Vagina (tissue), 2 donors: ENCODE measurements around the gene AP2A1. TPM values are rescaled to one million over a fixed set of nuclear protein-coding genes. Genes with fewer than 3 reads are reported as not detected.

ENCODE experiments used
- DNase-seq, 2 donors: peaks; one replicate each; pipeline ENCODE4 v3.0.0-alpha.2; 2017; ENCODE audit errors: extremely low spot score in 2 of 2
- H3K27ac ChIP-seq: fragments of 200-600 bp; sonication (generic); one replicate; pipeline ENCODE4 v1.5.1; 2019
- H3K27me3 ChIP-seq: fragments of 200-600 bp; sonication (generic); one replicate; pipeline ENCODE4 v1.5.1; 2019
- H3K36me3 ChIP-seq, 2 donors: fragments of 200-600 bp; sonication (generic); one replicate each; pipeline ENCODE4 v1.5.1; 2017 to 2019
- H3K4me1 ChIP-seq: fragments of 200-600 bp; sonication (generic); one replicate; pipeline ENCODE4 v1.5.1; 2019
- H3K4me3 ChIP-seq, 2 donors: fragments of 200-600 bp; sonication (generic); 1 replicate in 1 of 2; 2 replicates in 1 of 2; pipeline ENCODE4 v1.5.1; 2016 to 2019
- H3K9me3 ChIP-seq: fragments of 200-600 bp; sonication (generic); one replicate; pipeline ENCODE4 v1.5.1; 2019
- POLR2A ChIP-seq, 2 donors: fragments of 450-650 bp; IDR thresholded peaks; one replicate each; pipeline ENCODE4 v1.6.1; 2017; ENCODE audit warnings: antibody characterized with exemption in 2 of 2, mild to moderate bottlenecking in 2 of 2, moderate library complexity in 2 of 2
- POLR2AphosphoS5 ChIP-seq, 2 donors: sonication (generic); formaldehyde crosslinking; IDR thresholded peaks; one replicate each; pipeline ENCODE4 v1.9.0; 2017; ENCODE audit warnings: antibody characterized with exemption in 2 of 2, mild to moderate bottlenecking in 2 of 2, low read depth in 1 of 2; ENCODE audit not compliant: insufficient read depth in 1 of 2
- intact Hi-C: fragments of 100-400 bp; cut with DNase I; formaldehyde crosslinking; loops from one replicate; pipeline ENCODE4 v1.15.1; 2023
- total RNA-seq: library from RNA; depleted of rRNA; stranded (reverse); fragments of >200 nt; gene quantifications from one replicate; pipeline ENCODE4 v1.2.3, GENCODE V29; 2016
- TF ChIP-seq, protein P1 (sequence below), 3 experiments: fragments of 450-650 bp in 2 of 3; fragments of 200-600 bp in 1 of 3; sonication (generic) in 1 of 3; IDR thresholded peaks; one replicate each; pipeline ENCODE4 v1.5.1; 2017 to 2019; ENCODE audit warnings: antibody characterized with exemption in 3 of 3, mild to moderate bottlenecking in 2 of 3, moderate library complexity in 2 of 3

AP2A1 gene
- total RNA-seq, 1 donor from 2014 or later, result 80.8 TPM

- intact Hi-C loops, result no loop called here
- TF ChIP-seq POLR2AphosphoS5 (IDR thresholded peaks at IDR 0.05; ENCODE audit: insufficient read depth in 1 of 2, low read depth in 1 of 2) (no peak), POLR2A (IDR thresholded peaks at IDR 0.05) (no peak)
- TF ChIP-seq, protein P1, sequence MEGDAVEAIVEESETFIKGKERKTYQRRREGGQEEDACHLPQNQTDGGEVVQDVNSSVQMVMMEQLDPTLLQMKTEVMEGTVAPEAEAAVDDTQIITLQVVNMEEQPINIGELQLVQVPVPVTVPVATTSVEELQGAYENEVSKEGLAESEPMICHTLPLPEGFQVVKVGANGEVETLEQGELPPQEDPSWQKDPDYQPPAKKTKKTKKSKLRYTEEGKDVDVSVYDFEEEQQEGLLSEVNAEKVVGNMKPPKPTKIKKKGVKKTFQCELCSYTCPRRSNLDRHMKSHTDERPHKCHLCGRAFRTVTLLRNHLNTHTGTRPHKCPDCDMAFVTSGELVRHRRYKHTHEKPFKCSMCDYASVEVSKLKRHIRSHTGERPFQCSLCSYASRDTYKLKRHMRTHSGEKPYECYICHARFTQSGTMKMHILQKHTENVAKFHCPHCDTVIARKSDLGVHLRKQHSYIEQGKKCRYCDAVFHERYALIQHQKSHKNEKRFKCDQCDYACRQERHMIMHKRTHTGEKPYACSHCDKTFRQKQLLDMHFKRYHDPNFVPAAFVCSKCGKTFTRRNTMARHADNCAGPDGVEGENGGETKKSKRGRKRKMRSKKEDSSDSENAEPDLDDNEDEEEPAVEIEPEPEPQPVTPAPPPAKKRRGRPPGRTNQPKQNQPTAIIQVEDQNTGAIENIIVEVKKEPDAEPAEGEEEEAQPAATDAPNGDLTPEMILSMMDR (IDR thresholded peaks at IDR 0.05), result no peak
- Histone ChIP-seq H3K27ac (no peak overlapping the region), H3K9me3 (no peaks in the 10 kb centered on the region), H3K4me1 (peaks cover 14% of the 10 kb centered on the region), H3K36me3 (peaks cover 4 to 83% of the 10 kb centered on the region in 2 donors), H3K4me3 (no peak overlapping the region), H3K27me3 (no peaks in the 10 kb centered on the region)
- no peak for DNase-seq
Observed at GRCh38 chr19:49799271-49799797, 32.5 kb downstream of the AP2A1 start.

DNA sequence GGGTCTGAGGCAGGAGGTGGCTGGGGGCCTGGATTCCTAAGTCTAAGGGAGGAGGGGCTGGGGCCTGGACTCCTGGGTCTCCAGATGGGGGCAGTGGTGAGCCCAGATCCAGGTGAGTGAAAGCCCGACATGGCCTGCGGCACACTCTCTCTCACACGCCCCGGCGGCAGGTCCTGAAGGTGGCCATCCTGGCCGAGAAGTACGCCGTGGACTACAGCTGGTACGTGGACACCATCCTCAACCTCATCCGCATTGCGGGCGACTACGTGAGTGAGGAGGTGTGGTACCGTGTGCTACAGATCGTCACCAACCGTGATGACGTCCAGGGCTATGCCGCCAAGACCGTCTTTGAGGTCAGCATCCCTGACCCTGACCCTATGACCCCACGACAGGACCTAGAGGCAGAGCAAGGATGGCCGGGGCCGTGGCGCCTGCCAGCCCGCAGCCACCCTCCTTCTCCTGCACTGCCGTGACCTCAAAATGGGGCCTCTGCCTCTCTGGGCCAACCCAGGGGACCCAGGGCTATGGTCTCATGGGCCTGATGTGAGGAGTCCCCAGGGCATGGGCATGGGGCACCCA lies 33.1 kb downstream of the AP2A1 start:
- peaks cover 14% of the 10 kb centered on the region for H3K4me1 ChIP-seq
- H3K9me3 ChIP-seq, result no peaks in the 10 kb centered on the region
- no peak for DNase-seq
- intact Hi-C loops, result no loop called here
- no peaks in the 10 kb centered on the region for H3K27me3 ChIP-seq
- H3K4me3 ChIP-seq, result no peak overlapping the region
- TF ChIP-seq POLR2A (IDR thresholded peaks at IDR 0.05), result no peak
- TF ChIP-seq, protein P1 (IDR thresholded peaks at IDR 0.05), result no peak
- TF ChIP-seq POLR2AphosphoS5 (IDR thresholded peaks at IDR 0.05; ENCODE audit: insufficient read depth in 1 of 2, low read depth in 1 of 2), result no peak
- no peak overlapping the region for H3K27ac ChIP-seq
- peaks cover 2 to 83% of the 10 kb centered on the region in 2 donors for H3K36me3 ChIP-seq

DNA sequence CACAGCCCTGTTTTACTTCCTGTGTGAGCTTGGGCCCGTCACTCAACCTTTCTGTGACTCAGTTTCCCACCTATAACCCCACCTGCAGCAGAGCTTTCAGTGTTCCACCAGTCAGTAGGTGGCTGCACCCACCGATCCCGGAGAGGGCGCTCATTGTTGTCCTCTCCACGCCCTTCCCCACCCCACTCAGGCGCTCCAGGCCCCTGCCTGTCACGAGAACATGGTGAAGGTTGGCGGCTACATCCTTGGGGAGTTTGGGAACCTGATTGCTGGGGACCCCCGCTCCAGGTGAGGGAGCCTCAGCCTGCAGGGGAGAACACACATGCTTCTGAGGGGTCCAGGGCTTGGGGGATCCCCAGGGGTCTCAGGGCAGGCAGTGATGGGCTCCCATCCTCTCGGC lies 34.0 kb downstream of the AP2A1 start:
- no peaks in the 10 kb centered on the region for H3K27me3 ChIP-seq
- H3K4me3 ChIP-seq, result no peak overlapping the region
- no peak for DNase-seq
- no peak for TF ChIP-seq POLR2AphosphoS5 (IDR thresholded peaks at IDR 0.05; ENCODE audit: insufficient read depth in 1 of 2, low read depth in 1 of 2)
- TF ChIP-seq POLR2A (IDR thresholded peaks at IDR 0.05), result no peak
- TF ChIP-seq, protein P1 (IDR thresholded peaks at IDR 0.05), result no peak
- peaks cover 14% of the 10 kb centered on the region for H3K4me1 ChIP-seq
- H3K36me3 ChIP-seq, result peaks cover 0 to 83% of the 10 kb centered on the region in 2 donors
- H3K9me3 ChIP-seq, result no peaks in the 10 kb centered on the region
- intact Hi-C loops, result no loop called here
- H3K27ac ChIP-seq, result peak overlapping the region; percentile 76

- H3K36me3 ChIP-seq, result peaks cover 0 to 80% of the 10 kb centered on the region in 2 donors
- intact Hi-C loops, result no loop called here
- no peaks in the 10 kb centered on the region for H3K27me3 ChIP-seq
- H3K27ac ChIP-seq, result peak overlapping the region; percentile 76
- H3K4me3 ChIP-seq, result peak overlapping the region; percentile 36 to 53
- peaks cover 14% of the 10 kb centered on the region for H3K4me1 ChIP-seq
- H3K9me3 ChIP-seq, result no peaks in the 10 kb centered on the region
- TF ChIP-seq, protein P1 (IDR thresholded peaks at IDR 0.05), result no peak
- TF ChIP-seq POLR2AphosphoS5 (IDR thresholded peaks at IDR 0.05; ENCODE audit: insufficient read depth in 1 of 2, low read depth in 1 of 2) (no peak), POLR2A (IDR thresholded peaks at IDR 0.05) (no peak)
- no peak for DNase-seq
Observed at GRCh38 chr19:49801401-49801888, 34.6 kb downstream of the AP2A1 start.
